Endothelial cell (in vitro differentiated cells): ENCODE measurements around the gene NME7. TPM values are rescaled to one million over a fixed set of nuclear protein-coding genes. Genes with fewer than 3 reads are reported as not detected.

Experiments
- DNase-seq: peaks from one replicate; pipeline ENCODE4 v3.0.0; 2021; ENCODE audit warnings: low spot score
- H3K27ac Mint-ChIP-seq: one replicate; pipeline ENCODE4 v1.8.0; 2021; ENCODE audit warnings: mixed read lengths, inconsistent platforms; ENCODE audit not compliant: unreplicated experiment
- H3K27me3 Mint-ChIP-seq: one replicate; pipeline ENCODE4 v1.8.0; 2021; ENCODE audit warnings: mild to moderate bottlenecking, moderate library complexity, mixed read lengths, inconsistent platforms; ENCODE audit not compliant: unreplicated experiment
- H3K36me3 Mint-ChIP-seq: one replicate; pipeline ENCODE4 v1.8.0; 2021; ENCODE audit warnings: mild to moderate bottlenecking, low read depth, mixed read lengths, inconsistent platforms; ENCODE audit not compliant: unreplicated experiment
- H3K4me1 Mint-ChIP-seq: one replicate; pipeline ENCODE4 v1.8.0; 2021; ENCODE audit warnings: mild to moderate bottlenecking, mixed read lengths, inconsistent platforms; ENCODE audit not compliant: unreplicated experiment
- H3K4me3 Mint-ChIP-seq: one replicate; pipeline ENCODE4 v1.8.0; 2021; ENCODE audit warnings: mild to moderate bottlenecking, mixed read lengths, inconsistent platforms; ENCODE audit not compliant: unreplicated experiment
- H3K9me3 Mint-ChIP-seq: one replicate; pipeline ENCODE4 v1.8.0; 2021; ENCODE audit warnings: mixed read lengths, inconsistent platforms; ENCODE audit not compliant: unreplicated experiment
- CTCF ChIP-seq: fragments of 200-600 bp; sonication (generic); IDR thresholded peaks from one replicate; pipeline ENCODE4 v1.5.0; 2021; ENCODE audit warnings: antibody characterized with exemption; ENCODE audit not compliant: unreplicated experiment
- total RNA-seq: library from RNA; stranded (reverse); fragmentation: NEBNext Ultra II Directional; extraction: Animal tissue kit (Norgen Biotek cat#: 25700); gene quantifications from one replicate; pipeline ENCODE4 v1.2.1, GENCODE V29; 2021; ENCODE audit not compliant: unreplicated experiment

Gene NME7
- total RNA-seq, 1 donor from 2014 or later = 18.9 TPM

- Mint-ChIP-seq H3K4me1 (peaks cover 7% of the 10 kb centered on the region), H3K9me3 (no peaks in the 10 kb centered on the region), H3K27me3 (peaks cover 3% of the 10 kb centered on the region), H3K36me3 (no peaks in the 10 kb centered on the region), H3K27ac (no peak overlapping the region), H3K4me3 (no peak overlapping the region)
- TF ChIP-seq CTCF = no peak
- DNase-seq = no peak
Observed at GRCh38 chr1:169087876-169088275, 279.7 kb downstream of the NME7 start.

GRCh38 chr1:169086603-169087455 is 280.8 kb downstream of the NME7 start:
- TF ChIP-seq CTCF = no peak
- Mint-ChIP-seq H3K27ac (no peak overlapping the region), H3K27me3 (peaks cover 3% of the 10 kb centered on the region), H3K4me1 (peaks cover 7% of the 10 kb centered on the region), H3K36me3 (no peaks in the 10 kb centered on the region), H3K9me3 (no peaks in the 10 kb centered on the region), H3K4me3 (no peak overlapping the region)
- DNase-seq = no peak

- DNase-seq = no peak
- no peaks in the 10 kb centered on the region for H3K9me3 Mint-ChIP-seq
- no peak overlapping the region for H3K4me3 Mint-ChIP-seq
- peaks cover 3% of the 10 kb centered on the region for H3K27me3 Mint-ChIP-seq
- TF ChIP-seq CTCF = no peak
- peaks cover 7% of the 10 kb centered on the region for H3K4me1 Mint-ChIP-seq
- H3K27ac Mint-ChIP-seq = no peak overlapping the region
- no peaks in the 10 kb centered on the region for H3K36me3 Mint-ChIP-seq
Observed at GRCh38 chr1:169085911-169086310, 281.7 kb downstream of the NME7 start.

Other genes with a start within 250 kb of the NME7 start
- gene BLZF1, start 398 bp upstream of the NME7 start, total RNA-seq = 15.2 TPM
- gene CCDC181, start 59.7 kb upstream of the NME7 start, total RNA-seq = 0.80 TPM
- 6.1 TPM for gene SLC19A2, start 118.1 kb upstream of the NME7 start, total RNA-seq
- not detected for gene F5, start 218.7 kb upstream of the NME7 start, total RNA-seq